Measurements from ENCODE around the gene CSK.
A peak's percentile ranks its signal among the peaks of the same experiment; 100 is the strongest.

DNA sequence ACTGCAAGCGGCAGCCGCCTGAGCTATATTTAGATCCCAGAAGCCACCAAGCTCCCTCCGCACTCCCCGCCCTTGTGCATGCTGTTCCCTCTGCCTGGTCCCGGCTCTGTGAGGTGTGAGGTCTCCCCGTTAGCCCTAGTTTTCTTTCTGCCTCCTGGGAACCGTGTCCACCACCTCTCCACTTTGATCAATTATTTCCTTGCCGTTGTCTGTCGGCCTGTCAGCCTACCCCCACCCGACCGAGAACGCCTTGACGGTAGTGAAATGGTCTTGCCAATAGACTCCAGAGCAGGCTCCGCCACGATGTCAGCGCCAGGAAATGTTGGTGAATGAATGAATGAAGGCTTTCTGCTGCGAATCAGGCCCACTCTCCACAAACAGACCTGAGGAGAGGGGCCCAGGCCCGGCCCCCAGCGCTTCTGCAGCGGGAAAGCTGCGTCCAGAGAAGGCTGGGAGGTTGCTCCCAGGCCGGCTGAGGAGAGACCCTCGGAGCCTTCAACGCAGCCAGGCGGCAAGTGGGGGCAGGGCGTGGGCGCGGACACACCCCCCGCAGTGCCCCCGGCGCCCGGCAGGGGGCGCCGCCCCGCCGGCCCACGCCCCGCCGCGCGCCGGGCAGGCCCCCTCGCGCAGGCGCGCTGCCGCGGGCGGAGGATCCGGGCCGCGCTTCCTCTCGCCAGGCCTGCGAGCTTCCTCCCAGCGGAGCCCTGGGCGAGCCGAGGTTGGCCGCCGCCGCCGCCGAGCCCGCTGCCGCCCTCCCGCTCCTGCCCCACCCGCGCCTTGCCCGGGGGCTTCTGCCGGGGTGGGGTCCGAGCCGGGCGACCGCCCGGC lies at the start of gene CSK:
- TF ChIP-seq, protein P1, sequence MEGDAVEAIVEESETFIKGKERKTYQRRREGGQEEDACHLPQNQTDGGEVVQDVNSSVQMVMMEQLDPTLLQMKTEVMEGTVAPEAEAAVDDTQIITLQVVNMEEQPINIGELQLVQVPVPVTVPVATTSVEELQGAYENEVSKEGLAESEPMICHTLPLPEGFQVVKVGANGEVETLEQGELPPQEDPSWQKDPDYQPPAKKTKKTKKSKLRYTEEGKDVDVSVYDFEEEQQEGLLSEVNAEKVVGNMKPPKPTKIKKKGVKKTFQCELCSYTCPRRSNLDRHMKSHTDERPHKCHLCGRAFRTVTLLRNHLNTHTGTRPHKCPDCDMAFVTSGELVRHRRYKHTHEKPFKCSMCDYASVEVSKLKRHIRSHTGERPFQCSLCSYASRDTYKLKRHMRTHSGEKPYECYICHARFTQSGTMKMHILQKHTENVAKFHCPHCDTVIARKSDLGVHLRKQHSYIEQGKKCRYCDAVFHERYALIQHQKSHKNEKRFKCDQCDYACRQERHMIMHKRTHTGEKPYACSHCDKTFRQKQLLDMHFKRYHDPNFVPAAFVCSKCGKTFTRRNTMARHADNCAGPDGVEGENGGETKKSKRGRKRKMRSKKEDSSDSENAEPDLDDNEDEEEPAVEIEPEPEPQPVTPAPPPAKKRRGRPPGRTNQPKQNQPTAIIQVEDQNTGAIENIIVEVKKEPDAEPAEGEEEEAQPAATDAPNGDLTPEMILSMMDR (IDR thresholded peaks at IDR 0.05 in 4 of 5, conservative IDR thresholded peaks at IDR 0.05 in 1 of 5), result peak; percentile 59 to 90 (median 81)
- TF ChIP-seq POLR2A (IDR thresholded peaks at IDR 0.05), result peak; percentile 59 to 76

Data from gastrocnemius medialis (tissue), 4 donors.